ENCODE data around the gene MIPOL1. TPM values are rescaled to one million over a fixed set of nuclear protein-coding genes. Genes with fewer than 3 reads are reported as not detected.

MIPOL1 gene
- total and polyA plus RNA-seq, 2 donors (not counting 3 experiments of a cell fraction or from before 2014, with no cell fraction given): 3.4 to 33.5 TPM

- DNase-seq (ENCODE audit: low read depth, low spot score) (no peak), FAIRE-seq (no peak)
- peak within 1 kb of the TSS; percentile 59 for H2AFZ ChIP-seq (ENCODE audit: low read depth, low read length)
- peaks cover 9% of the 10 kb centered on the region for H3K4me1 ChIP-seq (ENCODE audit: control insufficient read depth, extremely low read depth, insufficient read depth, low read length)
- CTCF ChIA-PET: interaction anchor here (0.6 to 1.8 kb wide), 11 partner anchors 10 to 445 kb away, joined by 3 to 12 read pairs (median 5); no protein-coding TSS in a partner anchor
- no peaks in the 10 kb centered on the region for H3K79me2 ChIP-seq (ENCODE audit: control insufficient read depth, insufficient read depth, low read length)
- no peak within 1 kb of the TSS for H3K9ac ChIP-seq (replicated peaks; ENCODE audit: extremely low read depth, insufficient read depth, low read length)
- H3K9me1 ChIP-seq (replicated peaks; ENCODE audit: control insufficient read depth, extremely low read depth, insufficient read depth, low read length): no peaks in the 10 kb centered on the region
- no peak within 1 kb of the TSS for H3K27ac ChIP-seq (ENCODE audit: insufficient read depth, low read depth, low read length)
- POLR2A ChIA-PET: no interaction called here
- H4K20me1 ChIP-seq (replicated peaks; ENCODE audit: control insufficient read depth, extremely low read depth, insufficient read depth, low read length): no peaks in the 10 kb centered on the region
- H3K36me3 ChIP-seq (ENCODE audit: control insufficient read depth in 2 of 2, extremely low read depth in 1 of 2, insufficient read depth in 2 of 2, low read length in 2 of 2): no peaks in the 10 kb centered on the region
- TF ChIP-seq GATA2 (IDR thresholded peaks at IDR 0.05; ENCODE audit: insufficient read depth, insufficient read length, low read depth, low read length): no peak
- no peak for TF ChIP-seq JUN (IDR thresholded peaks at IDR 0.05; ENCODE audit: borderline replicate concordance, insufficient read depth, insufficient read length, low read depth)
- TF ChIP-seq MYC (IDR thresholded peaks at IDR 0.05; ENCODE audit: low read depth, low read length): no peak
- TF ChIP-seq MAX (IDR thresholded peaks at IDR 0.05; ENCODE audit: insufficient read depth, insufficient read length): no peak
- dilution Hi-C loops (cut with MboI; ENCODE audit: extremely low pct_ligation_motif_present, low sequenced_read_pairs) (no loop called here), intact Hi-C loops (cut with micrococcal nuclease) (loop anchor here (1.0 to 5.0 kb wide), 3 partner anchors 280 to 933 kb away; partner anchors contain the start of gene PAX9)
- H3K27me3 ChIP-seq (ENCODE audit: control insufficient read depth in 2 of 2, insufficient read depth in 2 of 2, low read length in 2 of 2): peaks cover 78 to 88% of the 10 kb centered on the region in 2 experiments
- H3K4me2 ChIP-seq (ENCODE audit: insufficient read depth, low read length): peak within 1 kb of the TSS; percentile 72
- peak within 1 kb of the TSS; percentile 30 to 62 (median 41) for H3K4me3 ChIP-seq (replicated peaks in 1 of 3; ENCODE audit: insufficient read depth in 1 of 3, low read depth in 1 of 3, low read length in 3 of 3)
- BruUV-seq (replicated peaks): no TSS peak
- H3K9me3 ChIP-seq (replicated peaks; ENCODE audit: control insufficient read depth, insufficient read depth, low read length): no peaks in the 10 kb centered on the region
These were observed 397.5 kb downstream of the MIPOL1 start, which contains the start of the genes FOXA1 and TTC6 for GRCh38 chr14:37594971-37595808. FOXA1 (minus strand) TSS chr14:37595249; CDS start chr14:37594972, 277 bp downstream. TTC6 (plus strand) TSS chr14:37595629; CDS start chr14:37622065, 26,436 bp downstream.
